Panc1 (cell line): ENCODE data around the gene TENT4B. TPM values are rescaled to one million over a fixed set of nuclear protein-coding genes. Genes with fewer than 3 reads are reported as not detected.

ENCODE experiments used
- ATAC-seq: fragments of 200-7000 bp; cut with Tn5 transposase; 2 replicates; pipeline ENCODE4 v1.9.1; 2020; ENCODE audit warnings: mild to moderate bottlenecking, moderate library complexity
- BruUV-seq: library from RNA; stranded (reverse); fragments of 400-500 nt; replicated peaks from 2 replicates; lab custom pipeline; 2021; lab: Mats Ljungman, UMichigan
- CTCF ChIA-PET: fragments of 300-600 bp; sonication (Branson Sonifier 250); formaldehyde crosslinking; loops from one replicate; lab custom pipeline; 2022; ENCODE audit warnings: antibody characterized with exemption; lab: Charles Lee
- POLR2A ChIA-PET: fragments of 300-600 bp; sonication (Branson Sonifier 250); formaldehyde crosslinking; loops from one replicate; lab custom pipeline; 2022; ENCODE audit warnings: antibody characterized with exemption; lab: Charles Lee
- DNase-seq: peaks from one replicate; pipeline ENCODE4 v3.0.0-alpha.2; 2010; ENCODE audit warnings: low read depth, low spot score
- H3K27ac ChIP-seq: 2 replicates; pipeline ENCODE4 v1.5.1; 2011; ENCODE audit warnings: mild to moderate bottlenecking, low read length, inconsistent platforms
- H3K27me3 ChIP-seq: fragments of 200-500 bp; sonication (Bioruptor generic); 2 replicates; pipeline ENCODE4 v1.6.0; 2014; ENCODE audit warnings: low read length, inconsistent platforms; ENCODE audit not compliant: control insufficient read depth, insufficient read depth
- H3K36me3 ChIP-seq: fragments of 200-500 bp; sonication (Bioruptor generic); 2 replicates; pipeline ENCODE4 v1.5.1; 2014; ENCODE audit warnings: inconsistent platforms, mild to moderate bottlenecking, low read length, moderate library complexity; ENCODE audit not compliant: control insufficient read depth, insufficient read depth
- H3K4me1 ChIP-seq: 2 replicates; pipeline ENCODE4 v1.5.1; 2011; ENCODE audit warnings: inconsistent platforms, mild to moderate bottlenecking, low read length, moderate library complexity; ENCODE audit not compliant: control insufficient read depth, insufficient read depth
- H3K4me3 ChIP-seq, 2 experiments: 2 replicates each; pipeline ENCODE4 v1.5.1; 2011 to 2012; ENCODE audit warnings: low read depth in 2 of 2, low read length in 2 of 2, mild to moderate bottlenecking in 2 of 2, inconsistent platforms in 1 of 2, moderate library complexity in 1 of 2
- H3K9me3 ChIP-seq: fragments of 200-500 bp; sonication (Bioruptor generic); 2 replicates; pipeline ENCODE4 v1.5.1; 2014; ENCODE audit warnings: low read depth, mild to moderate bottlenecking, inconsistent platforms, low read length, moderate library complexity; ENCODE audit not compliant: control insufficient read depth, insufficient read depth
- POLR2AphosphoS5 ChIP-seq: IDR thresholded peaks from 2 replicates; pipeline ENCODE4 v1.6.1; 2012; ENCODE audit warnings: mild to moderate bottlenecking, low read depth, low read length, moderate library complexity
- SIN3A ChIP-seq: IDR thresholded peaks from 2 replicates; pipeline ENCODE4 v1.6.1; 2012; ENCODE audit warnings: low read depth, mild to moderate bottlenecking, low read length, moderate library complexity, borderline replicate concordance; ENCODE audit not compliant: insufficient read depth
- TCF7L2 ChIP-seq: IDR thresholded peaks from 2 replicates; pipeline ENCODE4 v1.6.1; 2011; ENCODE audit warnings: mild to moderate bottlenecking, low read depth, low read length, inconsistent platforms
- in situ Hi-C: cut with HindIII; loops from 2 replicates; pipeline ENCODE4 v1.10.0; 2016; ENCODE audit warnings: low sequenced_read_pairs, low pct_unique_long_range_greater_than_20kb
- intact Hi-C: fragments of 100-400 bp; cut with micrococcal nuclease; formaldehyde crosslinking; loops from one replicate; pipeline ENCODE4 v1.10.0; 2022; ENCODE audit not compliant: unreplicated experiment
- total RNA-seq: library from RNA; stranded (reverse); gene quantifications from one replicate; pipeline ENCODE4 v1.2.1, GENCODE V29; 2021; ENCODE audit not compliant: unreplicated experiment
- TF ChIP-seq, protein P1 (sequence below), 2 experiments: IDR thresholded peaks; 2 replicates each; pipeline ENCODE4 v1.6.1; 2011 to 2012; ENCODE audit warnings: low read depth in 2 of 2, control low read depth in 1 of 2, low read length in 1 of 2, mild to moderate bottlenecking in 1 of 2, moderate library complexity in 1 of 2; ENCODE audit not compliant: insufficient read depth in 1 of 2
- TF ChIP-seq, protein P2 (sequence below): fragments of 450-650 bp; IDR thresholded peaks from 2 replicates; pipeline ENCODE4 v1.5.1; 2017; ENCODE audit warnings: mild to moderate bottlenecking

TENT4B gene
- total RNA-seq, 1 experiment from 2014 or later, result 9.7 TPM

DNA sequence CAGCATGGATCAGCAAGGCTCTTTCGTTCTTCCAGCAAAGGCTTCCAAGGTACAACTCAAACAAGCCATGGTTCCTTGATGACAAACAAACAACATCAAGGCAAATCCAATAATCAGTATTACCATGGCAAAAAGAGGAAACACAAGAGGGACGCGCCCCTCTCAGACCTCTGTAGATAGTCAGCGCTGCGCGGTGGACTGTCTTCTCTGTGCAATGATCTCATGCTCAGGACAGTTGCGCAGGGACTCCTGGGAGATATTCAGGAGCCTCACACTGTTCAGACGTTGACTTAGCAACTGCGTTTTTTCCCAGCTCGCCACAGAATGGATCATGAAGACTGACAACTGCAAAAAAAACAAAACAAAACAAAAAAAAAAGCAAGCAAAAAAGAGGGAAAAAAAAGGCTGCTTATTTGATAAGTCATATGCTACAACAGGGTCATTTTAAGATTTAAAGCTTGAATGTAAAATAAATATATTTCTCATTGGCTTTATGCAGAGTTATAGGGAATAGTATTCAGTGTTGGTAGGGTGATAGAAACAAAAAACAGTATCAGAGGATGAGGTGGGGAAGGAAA lies 76.1 kb downstream of the TENT4B start:
- H3K9me3 ChIP-seq, result no peaks in the 10 kb centered on the region
- H3K36me3 ChIP-seq, result peaks cover 2% of the 10 kb centered on the region; the same call in 1 of the 2 replicates
- no peak for ATAC-seq
- BruUV-seq, result no TSS peak
- in situ Hi-C loops (no loop called here), intact Hi-C loops (no loop called here)
- H3K27me3 ChIP-seq, result no peaks in the 10 kb centered on the region
- TF ChIP-seq SIN3A, result no peak
- TF ChIP-seq, protein P1, sequence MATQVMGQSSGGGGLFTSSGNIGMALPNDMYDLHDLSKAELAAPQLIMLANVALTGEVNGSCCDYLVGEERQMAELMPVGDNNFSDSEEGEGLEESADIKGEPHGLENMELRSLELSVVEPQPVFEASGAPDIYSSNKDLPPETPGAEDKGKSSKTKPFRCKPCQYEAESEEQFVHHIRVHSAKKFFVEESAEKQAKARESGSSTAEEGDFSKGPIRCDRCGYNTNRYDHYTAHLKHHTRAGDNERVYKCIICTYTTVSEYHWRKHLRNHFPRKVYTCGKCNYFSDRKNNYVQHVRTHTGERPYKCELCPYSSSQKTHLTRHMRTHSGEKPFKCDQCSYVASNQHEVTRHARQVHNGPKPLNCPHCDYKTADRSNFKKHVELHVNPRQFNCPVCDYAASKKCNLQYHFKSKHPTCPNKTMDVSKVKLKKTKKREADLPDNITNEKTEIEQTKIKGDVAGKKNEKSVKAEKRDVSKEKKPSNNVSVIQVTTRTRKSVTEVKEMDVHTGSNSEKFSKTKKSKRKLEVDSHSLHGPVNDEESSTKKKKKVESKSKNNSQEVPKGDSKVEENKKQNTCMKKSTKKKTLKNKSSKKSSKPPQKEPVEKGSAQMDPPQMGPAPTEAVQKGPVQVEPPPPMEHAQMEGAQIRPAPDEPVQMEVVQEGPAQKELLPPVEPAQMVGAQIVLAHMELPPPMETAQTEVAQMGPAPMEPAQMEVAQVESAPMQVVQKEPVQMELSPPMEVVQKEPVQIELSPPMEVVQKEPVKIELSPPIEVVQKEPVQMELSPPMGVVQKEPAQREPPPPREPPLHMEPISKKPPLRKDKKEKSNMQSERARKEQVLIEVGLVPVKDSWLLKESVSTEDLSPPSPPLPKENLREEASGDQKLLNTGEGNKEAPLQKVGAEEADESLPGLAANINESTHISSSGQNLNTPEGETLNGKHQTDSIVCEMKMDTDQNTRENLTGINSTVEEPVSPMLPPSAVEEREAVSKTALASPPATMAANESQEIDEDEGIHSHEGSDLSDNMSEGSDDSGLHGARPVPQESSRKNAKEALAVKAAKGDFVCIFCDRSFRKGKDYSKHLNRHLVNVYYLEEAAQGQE (IDR thresholded peaks at IDR 0.05; ENCODE audit: insufficient read depth in 1 of 2, low read depth in 2 of 2, low read length in 1 of 2), result no peak
- TF ChIP-seq TCF7L2, result no peak
- TF ChIP-seq, protein P2, sequence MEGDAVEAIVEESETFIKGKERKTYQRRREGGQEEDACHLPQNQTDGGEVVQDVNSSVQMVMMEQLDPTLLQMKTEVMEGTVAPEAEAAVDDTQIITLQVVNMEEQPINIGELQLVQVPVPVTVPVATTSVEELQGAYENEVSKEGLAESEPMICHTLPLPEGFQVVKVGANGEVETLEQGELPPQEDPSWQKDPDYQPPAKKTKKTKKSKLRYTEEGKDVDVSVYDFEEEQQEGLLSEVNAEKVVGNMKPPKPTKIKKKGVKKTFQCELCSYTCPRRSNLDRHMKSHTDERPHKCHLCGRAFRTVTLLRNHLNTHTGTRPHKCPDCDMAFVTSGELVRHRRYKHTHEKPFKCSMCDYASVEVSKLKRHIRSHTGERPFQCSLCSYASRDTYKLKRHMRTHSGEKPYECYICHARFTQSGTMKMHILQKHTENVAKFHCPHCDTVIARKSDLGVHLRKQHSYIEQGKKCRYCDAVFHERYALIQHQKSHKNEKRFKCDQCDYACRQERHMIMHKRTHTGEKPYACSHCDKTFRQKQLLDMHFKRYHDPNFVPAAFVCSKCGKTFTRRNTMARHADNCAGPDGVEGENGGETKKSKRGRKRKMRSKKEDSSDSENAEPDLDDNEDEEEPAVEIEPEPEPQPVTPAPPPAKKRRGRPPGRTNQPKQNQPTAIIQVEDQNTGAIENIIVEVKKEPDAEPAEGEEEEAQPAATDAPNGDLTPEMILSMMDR, result no peak
- no peak for TF ChIP-seq POLR2AphosphoS5
- no peak for DNase-seq
- CTCF ChIA-PET, result no interaction called here
- H3K4me1 ChIP-seq, result no peaks in the 10 kb centered on the region
- POLR2A ChIA-PET, result no interaction called here
- H3K27ac ChIP-seq, result no peak overlapping the region
- H3K4me3 ChIP-seq, result no peak overlapping the region

DNA sequence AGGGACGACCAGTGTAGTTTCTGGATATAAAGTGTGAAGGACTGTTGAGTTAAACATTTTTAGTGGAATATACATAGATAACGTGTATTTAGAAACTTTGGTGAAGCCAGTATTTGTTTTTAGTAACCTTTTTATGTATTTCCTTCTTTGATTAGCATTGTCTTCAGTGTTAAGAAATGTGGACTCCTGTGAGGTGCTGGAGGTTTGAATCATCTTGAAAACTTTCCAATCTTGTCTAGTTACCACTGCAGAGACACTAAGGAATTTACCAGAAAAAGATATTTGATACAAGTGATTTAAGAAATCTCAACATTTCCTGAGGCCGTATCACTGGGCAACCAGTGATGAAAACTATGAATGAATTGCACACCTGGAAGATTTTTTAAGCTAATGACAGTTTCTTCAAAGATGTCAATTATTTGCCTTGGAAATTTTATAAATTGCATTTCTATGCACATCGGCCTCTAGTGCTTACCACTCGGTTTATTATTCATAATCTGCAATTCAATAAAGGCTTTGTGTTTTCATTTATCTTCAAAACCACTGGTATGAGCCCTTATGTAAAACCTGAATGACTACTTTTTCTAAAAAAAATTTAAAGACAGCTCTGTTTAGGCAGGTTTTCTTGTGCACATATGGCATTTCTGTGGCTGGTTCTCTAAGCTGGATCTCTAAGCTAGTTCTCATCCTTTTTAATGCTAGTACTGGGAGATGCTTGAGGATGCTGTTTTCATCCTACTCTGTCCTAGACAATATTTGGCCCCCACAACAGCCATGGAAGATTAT lies 81.9 kb downstream of the TENT4B start:
- H3K4me1 ChIP-seq, result no peaks in the 10 kb centered on the region
- ATAC-seq (no peak), DNase-seq (no peak)
- H3K27ac ChIP-seq, result no peak overlapping the region
- intact Hi-C loops (no loop called here), in situ Hi-C loops (no loop called here)
- no peak overlapping the region for H3K4me3 ChIP-seq
- ChIA-PET CTCF (no interaction called here), POLR2A (no interaction called here)
- no peaks in the 10 kb centered on the region for H3K36me3 ChIP-seq
- no peak for TF ChIP-seq SIN3A
- TF ChIP-seq, protein P2, result no peak
- no peak for TF ChIP-seq POLR2AphosphoS5
- no peak for TF ChIP-seq TCF7L2
- TF ChIP-seq, protein P1 (IDR thresholded peaks at IDR 0.05; ENCODE audit: insufficient read depth in 1 of 2, low read depth in 2 of 2, low read length in 1 of 2), result no peak
- no peaks in the 10 kb centered on the region for H3K9me3 ChIP-seq
- no TSS peak for BruUV-seq
- no peaks in the 10 kb centered on the region for H3K27me3 ChIP-seq
